ENCODE measurements around the gene NEDD4L. TPM values are rescaled to one million over a fixed set of nuclear protein-coding genes. Genes with fewer than 3 reads are reported as not detected.

Gene NEDD4L
- total RNA-seq, 1 experiment from 2014 or later: 108 TPM

DNA sequence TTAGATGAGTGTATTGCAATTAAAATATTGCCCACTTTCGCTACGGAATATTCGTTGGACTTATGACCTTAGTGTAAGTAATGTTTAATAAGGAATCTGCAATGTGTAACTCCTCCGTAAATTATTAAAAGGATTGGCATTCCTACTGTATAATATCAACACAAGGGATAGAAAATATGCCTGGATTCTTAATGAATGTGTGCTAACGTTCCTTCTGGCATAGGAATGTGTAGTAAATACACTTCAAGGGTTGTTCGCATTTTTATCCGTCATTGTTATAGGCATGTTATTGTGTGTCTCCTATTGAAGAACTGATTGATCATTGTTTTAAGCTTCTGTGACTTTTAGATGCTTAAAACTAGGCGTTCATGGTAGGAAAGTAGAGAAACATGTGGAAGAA lies 134.5 kb downstream of the NEDD4L start:
- Mint-ChIP-seq H3K9me3 (ENCODE audit: unreplicated experiment) (no peaks in the 10 kb centered on the region), H3K36me3 (ENCODE audit: insufficient read depth, unreplicated experiment) (no peaks in the 10 kb centered on the region), H3K4me1 (ENCODE audit: insufficient read depth, unreplicated experiment) (peaks cover 12% of the 10 kb centered on the region), H3K27ac (ENCODE audit: low read depth, unreplicated experiment) (no peak overlapping the region), H3K27me3 (ENCODE audit: insufficient read depth, unreplicated experiment) (no peaks in the 10 kb centered on the region), H3K4me3 (ENCODE audit: unreplicated experiment) (no peak overlapping the region)
- BruUV-seq (replicated peaks): no TSS peak
- DNase-seq (ENCODE audit: unreplicated experiment): no peak
- TF ChIP-seq, protein P1, sequence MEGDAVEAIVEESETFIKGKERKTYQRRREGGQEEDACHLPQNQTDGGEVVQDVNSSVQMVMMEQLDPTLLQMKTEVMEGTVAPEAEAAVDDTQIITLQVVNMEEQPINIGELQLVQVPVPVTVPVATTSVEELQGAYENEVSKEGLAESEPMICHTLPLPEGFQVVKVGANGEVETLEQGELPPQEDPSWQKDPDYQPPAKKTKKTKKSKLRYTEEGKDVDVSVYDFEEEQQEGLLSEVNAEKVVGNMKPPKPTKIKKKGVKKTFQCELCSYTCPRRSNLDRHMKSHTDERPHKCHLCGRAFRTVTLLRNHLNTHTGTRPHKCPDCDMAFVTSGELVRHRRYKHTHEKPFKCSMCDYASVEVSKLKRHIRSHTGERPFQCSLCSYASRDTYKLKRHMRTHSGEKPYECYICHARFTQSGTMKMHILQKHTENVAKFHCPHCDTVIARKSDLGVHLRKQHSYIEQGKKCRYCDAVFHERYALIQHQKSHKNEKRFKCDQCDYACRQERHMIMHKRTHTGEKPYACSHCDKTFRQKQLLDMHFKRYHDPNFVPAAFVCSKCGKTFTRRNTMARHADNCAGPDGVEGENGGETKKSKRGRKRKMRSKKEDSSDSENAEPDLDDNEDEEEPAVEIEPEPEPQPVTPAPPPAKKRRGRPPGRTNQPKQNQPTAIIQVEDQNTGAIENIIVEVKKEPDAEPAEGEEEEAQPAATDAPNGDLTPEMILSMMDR (IDR thresholded peaks at IDR 0.05; ENCODE audit: unreplicated experiment): no peak
- intact Hi-C loops (cut with micrococcal nuclease): no loop called here
- CTCF ChIA-PET: interaction anchor here (0.7 to 1.8 kb wide), 7 partner anchors 9 to 296 kb away, joined by 3 to 7 read pairs (median 5); partner anchors contain the start of gene NEDD4L
- POLR2A ChIA-PET: interaction anchor here (0.8 to 2.2 kb wide), 4 partner anchors 39 to 133 kb away, joined by 3 to 8 read pairs (median 4); no protein-coding TSS in a partner anchor

DNA sequence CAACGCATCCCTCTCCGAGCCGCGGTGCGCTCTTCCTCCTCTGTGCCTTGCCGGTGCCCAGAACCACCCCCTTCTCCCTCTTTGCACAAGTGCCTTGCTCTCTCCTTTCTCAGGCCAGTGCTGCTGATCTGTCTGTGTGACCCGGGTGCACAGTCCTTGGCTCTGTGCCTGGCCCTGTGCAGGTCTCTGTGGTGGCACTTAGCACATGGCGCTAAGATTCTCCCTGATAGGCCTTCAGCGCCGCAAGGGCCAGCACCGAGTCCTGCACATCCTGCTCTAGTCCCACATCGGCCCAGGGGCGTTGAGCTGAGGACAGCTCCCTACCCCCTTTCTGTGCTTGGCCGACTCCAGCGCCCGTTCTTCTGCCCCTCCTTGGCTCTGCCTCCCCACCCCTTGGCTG lies 136.1 kb downstream of the NEDD4L start:
- no TSS peak for BruUV-seq (replicated peaks)
- Mint-ChIP-seq H3K36me3 (ENCODE audit: insufficient read depth, unreplicated experiment) (no peaks in the 10 kb centered on the region), H3K27me3 (ENCODE audit: insufficient read depth, unreplicated experiment) (no peaks in the 10 kb centered on the region), H3K9me3 (ENCODE audit: unreplicated experiment) (no peaks in the 10 kb centered on the region), H3K4me3 (ENCODE audit: unreplicated experiment) (no peak overlapping the region), H3K27ac (ENCODE audit: low read depth, unreplicated experiment) (peak overlapping the region; percentile 40), H3K4me1 (ENCODE audit: insufficient read depth, unreplicated experiment) (peaks cover 12% of the 10 kb centered on the region)
- ChIA-PET CTCF (interaction anchor here (0.6 to 2.4 kb wide), 9 partner anchors 21 to 315 kb away, joined by 3 to 16 read pairs (median 4); no protein-coding TSS in a partner anchor), POLR2A (no interaction called here)
- DNase-seq (ENCODE audit: unreplicated experiment): no peak
- TF ChIP-seq, protein P1 (IDR thresholded peaks at IDR 0.05; ENCODE audit: unreplicated experiment): no peak
- intact Hi-C loops (cut with micrococcal nuclease): loop anchor here (1.0 to 10.0 kb wide), 7 partner anchors 41 to 315 kb away; no protein-coding TSS in a partner anchor

DNA sequence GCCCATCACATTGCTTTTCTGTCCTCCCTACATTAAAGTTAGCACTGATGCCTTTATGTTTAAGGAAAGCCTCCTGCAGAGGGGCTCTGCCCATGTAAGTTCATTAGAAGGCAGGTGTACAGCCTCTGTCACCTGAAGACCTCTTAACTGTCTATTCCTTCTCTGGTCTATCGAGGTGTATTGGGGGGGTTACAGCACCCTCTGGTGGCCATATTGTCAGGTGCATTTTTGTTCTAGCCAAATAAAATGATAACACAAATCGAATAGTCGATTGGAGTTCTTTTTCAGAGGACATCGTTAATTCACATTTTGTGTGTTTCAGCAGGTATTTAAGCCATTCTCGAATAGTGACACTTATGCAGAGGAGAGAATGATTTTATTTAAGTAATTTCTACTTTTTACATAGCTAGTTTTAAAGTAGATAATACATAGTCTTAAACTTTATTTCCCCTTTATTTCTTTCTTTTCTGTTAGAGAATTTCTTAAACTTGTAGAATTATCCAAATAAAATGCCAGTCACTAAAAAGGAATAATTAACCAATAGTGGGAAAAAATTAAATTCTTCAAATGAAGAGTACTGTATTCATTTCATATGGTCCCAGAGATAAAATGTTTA lies 136.8 kb downstream of the NEDD4L start:
- intact Hi-C loops (cut with micrococcal nuclease): loop anchor here (1.0 to 10.0 kb wide), 7 partner anchors 42 to 314 kb away; no protein-coding TSS in a partner anchor
- BruUV-seq (replicated peaks): no TSS peak
- no peaks in the 10 kb centered on the region for H3K27me3 Mint-ChIP-seq (ENCODE audit: insufficient read depth, unreplicated experiment)
- no peak overlapping the region for H3K27ac Mint-ChIP-seq (ENCODE audit: low read depth, unreplicated experiment)
- peak; percentile 69 for DNase-seq (ENCODE audit: unreplicated experiment)
- peaks cover 15% of the 10 kb centered on the region for H3K4me1 Mint-ChIP-seq (ENCODE audit: insufficient read depth, unreplicated experiment)
- H3K36me3 Mint-ChIP-seq (ENCODE audit: insufficient read depth, unreplicated experiment): no peaks in the 10 kb centered on the region
- no peaks in the 10 kb centered on the region for H3K9me3 Mint-ChIP-seq (ENCODE audit: unreplicated experiment)
- CTCF ChIA-PET: interaction anchor here (0.5 to 2.6 kb wide), 51 partner anchors 8 to 465 kb away, joined by 3 to 19 read pairs (median 4); partner anchors contain the start of gene NEDD4L
- POLR2A ChIA-PET: interaction anchor here (0.6 to 8.9 kb wide), 7 partner anchors 15 to 137 kb away, joined by 3 to 171 read pairs (median 3); partner anchors contain the start of gene NEDD4L
- TF ChIP-seq, protein P1 (IDR thresholded peaks at IDR 0.05; ENCODE audit: unreplicated experiment): peak; percentile 79
- H3K4me3 Mint-ChIP-seq (ENCODE audit: unreplicated experiment): no peak overlapping the region

- intact Hi-C loops (cut with micrococcal nuclease): loop anchor here (2.0 to 10.0 kb wide), 3 partner anchors 60 to 313 kb away; no protein-coding TSS in a partner anchor
- Mint-ChIP-seq H3K27ac (ENCODE audit: low read depth, unreplicated experiment) (no peak overlapping the region), H3K9me3 (ENCODE audit: unreplicated experiment) (no peaks in the 10 kb centered on the region), H3K27me3 (ENCODE audit: insufficient read depth, unreplicated experiment) (no peaks in the 10 kb centered on the region), H3K4me1 (ENCODE audit: insufficient read depth, unreplicated experiment) (peaks cover 18% of the 10 kb centered on the region), H3K4me3 (ENCODE audit: unreplicated experiment) (no peak overlapping the region), H3K36me3 (ENCODE audit: insufficient read depth, unreplicated experiment) (no peaks in the 10 kb centered on the region)
- ChIA-PET POLR2A (interaction anchor here (1.0 to 8.9 kb wide), 5 partner anchors 10 to 104 kb away, joined by 3 to 171 read pairs (median 4); no protein-coding TSS in a partner anchor), CTCF (interaction anchor here (0.6 to 2.6 kb wide), 28 partner anchors 9 to 466 kb away, joined by 3 to 19 read pairs (median 5); partner anchors contain the start of gene NEDD4L)
- TF ChIP-seq, protein P1 (IDR thresholded peaks at IDR 0.05; ENCODE audit: unreplicated experiment): no peak
- DNase-seq (ENCODE audit: unreplicated experiment): no peak
- no TSS peak for BruUV-seq (replicated peaks)
Observed at GRCh38 chr18:58181988-58182387, 138.0 kb downstream of the NEDD4L start.

All from MCF 10A (cell line).